ENCODE data around the gene TFPI.
"Not testable (repeated sequence)": the region's sequence is repeated elsewhere in the genome, so short reads cannot be mapped to it uniquely, and the experiment has no call there.

TFPI gene

DNA sequence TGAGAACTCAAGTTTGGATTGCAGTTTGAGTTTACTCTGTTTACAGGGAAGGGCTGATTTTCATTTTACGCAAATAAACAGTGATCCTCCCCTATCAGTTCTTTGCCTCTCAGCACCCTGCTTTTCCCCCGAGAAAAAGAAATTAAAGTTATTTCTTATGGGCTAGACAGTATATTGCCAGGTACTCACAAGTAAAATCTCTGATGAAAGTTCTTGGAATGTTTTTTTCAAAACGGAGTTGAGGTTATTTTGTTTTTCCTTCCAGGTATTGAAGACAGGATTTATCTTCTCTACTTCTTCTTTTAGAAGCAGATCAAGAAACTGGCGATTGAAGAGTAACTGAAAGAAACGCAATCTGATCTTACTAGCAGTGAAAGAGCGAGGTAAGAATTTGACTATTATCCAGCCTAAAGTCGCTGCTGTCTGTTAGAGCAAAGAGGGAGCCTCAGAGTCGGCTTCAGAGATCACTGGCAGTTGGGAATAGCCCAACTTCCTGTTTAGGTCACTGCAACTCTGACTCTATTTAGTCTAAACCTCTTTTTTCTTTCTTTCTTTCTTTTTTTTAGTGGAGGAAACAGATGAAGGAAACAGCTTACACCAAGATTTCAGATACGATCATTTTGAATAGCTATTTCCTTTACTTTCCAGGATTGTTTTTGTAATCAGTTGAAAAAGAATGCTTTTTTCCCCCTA lies at the start of gene TFPI:
TSS of gene TFPI (minus strand) at position 425 of the 693 bp plus-strand sequence. CDS start 50,667 bp downstream, outside the sequence.
- DNase-seq: no peak

DNA sequence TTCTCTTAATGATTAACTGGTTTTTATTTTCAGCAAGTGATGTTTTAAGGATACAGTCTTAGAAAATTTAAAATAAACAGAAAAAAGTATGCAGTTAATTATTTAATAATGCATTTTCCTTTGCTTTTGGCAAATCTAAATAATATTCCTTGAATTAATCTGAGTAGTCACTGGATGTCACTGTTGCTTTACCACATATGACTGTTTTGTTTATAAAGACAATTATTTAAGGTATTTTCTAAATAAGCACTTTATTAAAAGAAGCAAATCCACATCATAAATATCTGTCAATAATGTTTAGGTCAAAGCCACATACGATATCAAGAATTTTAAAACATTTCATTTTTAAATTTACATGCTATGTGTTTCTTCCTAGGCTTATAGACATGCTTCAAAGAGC lies 40.6 kb upstream of the TFPI start:
- DNase-seq: no peak

DNA sequence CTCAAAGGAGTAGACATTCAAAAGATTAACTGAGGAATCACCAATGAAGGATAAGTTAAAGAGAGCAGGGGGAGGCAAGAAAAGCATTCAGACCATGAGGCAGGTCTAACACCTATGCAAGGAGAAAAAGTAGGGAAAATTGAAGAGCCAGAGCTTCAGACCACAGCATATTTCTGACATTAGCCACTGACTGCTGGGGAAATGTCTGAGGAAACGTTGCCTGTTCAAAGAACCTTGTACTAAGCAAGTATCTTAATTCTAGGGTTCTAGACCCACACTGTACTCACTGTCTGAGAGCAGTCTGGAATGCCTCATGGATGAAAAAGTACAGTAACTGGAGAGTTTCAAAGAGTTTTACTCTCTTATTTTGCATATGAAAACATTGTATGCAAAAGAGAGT lies 39.5 kb upstream of the TFPI start:
- no peak for DNase-seq

DNA sequence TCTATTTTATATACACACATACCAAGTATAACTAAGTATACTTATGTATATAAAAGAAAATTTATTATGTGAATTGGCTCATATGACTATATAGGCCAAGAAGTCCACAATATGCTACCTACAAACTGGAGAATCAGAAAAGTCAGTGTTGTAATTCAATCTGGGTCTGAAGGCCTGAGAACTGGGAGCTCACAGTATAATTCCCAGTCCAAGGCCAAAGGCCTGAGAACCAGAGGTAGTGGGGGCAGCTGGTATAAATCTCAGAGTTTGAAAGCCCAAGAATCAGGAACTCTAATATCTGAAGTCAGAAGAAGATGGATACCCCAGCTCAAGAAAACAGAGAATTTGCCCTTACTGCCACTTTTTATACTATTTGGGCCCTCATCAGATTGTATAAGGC lies 38.9 kb upstream of the TFPI start:
- DNase-seq: no peak

DNA sequence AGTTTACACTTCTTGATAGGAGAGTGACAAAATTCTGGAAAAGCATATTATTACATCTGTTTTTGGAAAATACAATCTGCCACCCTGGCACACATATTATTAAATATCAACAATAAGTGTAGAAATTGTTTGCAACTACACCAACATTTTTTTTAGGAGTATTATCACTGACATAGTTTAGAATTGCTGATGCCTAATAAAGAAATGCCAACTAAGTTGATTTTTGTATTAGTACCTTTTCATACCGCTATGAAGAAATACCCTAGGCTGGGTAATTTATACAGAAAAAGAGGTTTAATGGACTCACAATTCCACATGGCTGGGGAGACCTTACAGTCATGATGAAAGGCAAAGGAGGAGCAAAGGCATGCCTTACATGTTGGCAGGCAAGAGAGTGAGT lies 35.9 kb upstream of the TFPI start:
- DNase-seq: no peak

DNA sequence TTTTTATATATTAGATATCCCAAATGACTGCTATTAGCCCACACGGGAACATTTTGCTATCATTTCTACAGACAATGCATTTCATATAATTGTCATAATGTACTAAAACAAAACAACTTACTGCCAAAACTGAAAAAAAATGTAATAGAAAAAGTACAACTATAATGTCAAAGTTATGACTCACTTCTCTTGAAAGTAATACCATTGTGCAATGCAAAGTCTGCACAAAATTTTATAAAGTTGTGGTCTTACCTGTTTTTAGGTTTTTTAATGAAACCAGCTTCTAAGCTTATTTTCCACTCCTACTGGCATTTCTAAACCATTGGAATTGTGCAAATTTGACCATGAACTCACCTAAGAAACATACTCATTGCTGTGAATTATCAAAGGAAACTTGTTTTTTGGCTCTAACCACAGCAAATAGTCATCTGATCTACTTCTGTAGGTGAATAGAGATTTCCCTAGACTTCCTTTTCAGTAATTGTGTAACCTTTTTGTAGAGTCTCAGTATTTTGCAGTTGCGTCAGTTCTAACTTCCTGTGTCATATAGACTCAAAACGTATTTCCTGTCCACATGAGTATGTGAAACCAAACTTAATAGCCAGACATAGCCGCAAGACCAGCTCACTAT lies 31.9 kb upstream of the TFPI start:
- DNase-seq: peak; percentile 75

DNA sequence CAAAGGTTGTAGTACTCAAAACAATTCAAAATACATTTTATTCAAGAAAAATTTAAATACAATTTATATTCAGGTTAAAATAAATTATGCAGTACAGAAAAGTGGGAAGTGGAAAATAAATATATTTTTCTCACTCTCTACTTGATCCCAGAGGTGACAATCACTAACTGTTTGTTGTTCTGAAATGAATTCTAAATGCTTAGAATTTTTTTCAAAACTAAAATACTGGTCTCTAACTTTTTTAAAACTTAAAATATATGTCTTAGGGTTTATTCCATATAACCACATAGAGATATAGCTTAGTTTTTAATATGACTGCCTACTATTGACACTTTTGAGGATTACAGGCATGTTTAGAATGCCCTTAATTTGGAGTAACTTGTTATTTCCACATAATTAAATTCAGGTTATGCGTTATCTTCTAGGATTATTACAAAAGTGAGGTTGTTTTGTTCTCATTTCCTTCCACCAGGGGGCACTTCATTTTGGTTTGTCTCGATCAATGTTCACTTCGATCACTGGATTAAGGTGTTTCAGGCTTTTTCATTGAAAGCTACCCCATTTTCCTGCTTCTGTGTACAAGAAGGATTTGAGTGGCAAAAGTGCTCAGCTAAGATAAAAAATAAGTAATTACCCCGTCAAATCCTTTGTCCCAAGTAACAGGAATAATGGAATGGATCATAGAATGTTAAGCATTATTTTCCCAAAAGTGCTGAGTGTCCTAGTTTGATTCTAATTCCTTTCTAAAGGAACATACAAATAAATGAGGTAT lies 27.1 kb upstream of the TFPI start:
- DNase-seq: peak; percentile 57

DNA sequence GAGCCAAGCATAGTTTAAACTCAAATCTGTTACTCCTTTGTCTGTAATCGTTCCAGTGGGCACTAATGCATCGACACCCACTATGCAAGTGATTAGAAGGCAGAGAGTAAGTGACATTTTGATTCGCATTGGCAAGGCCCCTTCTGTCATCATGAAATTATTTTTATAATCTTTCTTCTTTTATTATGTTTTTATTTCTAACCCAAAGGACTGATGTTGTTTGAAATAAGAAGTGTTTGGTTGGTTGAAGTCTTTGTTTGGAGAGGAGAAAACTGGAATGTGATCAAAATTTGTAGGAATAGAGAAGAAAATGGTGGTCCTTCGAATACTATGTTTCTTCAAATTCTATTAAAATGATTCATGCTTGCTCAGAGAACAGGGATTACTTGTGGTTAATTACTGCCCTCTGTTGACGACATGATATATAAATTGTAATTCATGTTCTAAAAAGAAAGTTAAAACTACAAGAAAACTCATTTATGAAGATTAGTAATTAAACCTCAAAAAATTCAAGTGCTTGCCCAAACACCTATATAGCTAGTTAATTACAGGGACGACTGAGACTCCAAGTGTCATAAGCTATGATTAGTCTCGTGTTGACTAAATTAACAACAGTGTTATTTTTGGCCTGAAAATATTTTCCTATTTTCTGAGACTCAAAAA lies 26.4 kb upstream of the TFPI start:
- peak; percentile 35 for DNase-seq

DNA sequence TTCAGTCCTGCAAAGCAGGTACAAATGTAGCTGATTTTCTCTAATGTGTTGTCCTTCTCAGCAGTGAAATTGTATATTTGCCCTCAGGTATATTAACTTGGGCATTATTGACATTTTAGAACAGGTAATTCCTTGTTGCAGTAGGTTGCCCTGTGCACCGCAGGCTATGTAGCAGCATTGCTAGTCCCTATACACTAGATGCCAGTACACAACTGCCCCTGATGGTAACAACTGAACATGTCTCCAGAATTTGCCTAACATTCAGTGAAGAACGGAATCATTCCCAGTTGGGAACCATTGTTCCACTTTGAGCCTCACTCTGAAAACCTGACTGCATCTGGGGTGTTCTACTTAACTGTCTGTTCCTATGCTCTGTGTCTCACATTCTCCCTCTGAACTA lies 23.1 kb upstream of the TFPI start:
- DNase-seq: no peak

DNA sequence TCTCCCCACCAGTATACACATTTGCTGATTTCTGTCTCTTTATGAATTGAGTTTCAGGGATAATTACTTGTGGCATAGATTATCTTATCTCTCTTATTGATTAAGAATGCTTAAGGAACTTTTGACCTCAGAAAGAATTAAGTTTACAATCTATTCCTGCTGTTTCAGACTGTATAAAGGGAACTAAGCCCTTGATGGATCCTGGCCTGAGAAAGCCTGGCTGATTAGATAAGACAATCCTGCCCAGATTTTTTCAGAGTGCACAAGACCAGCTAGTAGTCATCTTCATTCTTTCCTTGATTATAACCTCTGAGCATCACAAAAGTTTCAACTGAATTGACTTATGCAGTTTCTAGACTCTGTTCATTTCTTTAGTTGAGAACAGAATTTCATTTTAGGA lies 22.7 kb upstream of the TFPI start:
- DNase-seq: no peak

DNA sequence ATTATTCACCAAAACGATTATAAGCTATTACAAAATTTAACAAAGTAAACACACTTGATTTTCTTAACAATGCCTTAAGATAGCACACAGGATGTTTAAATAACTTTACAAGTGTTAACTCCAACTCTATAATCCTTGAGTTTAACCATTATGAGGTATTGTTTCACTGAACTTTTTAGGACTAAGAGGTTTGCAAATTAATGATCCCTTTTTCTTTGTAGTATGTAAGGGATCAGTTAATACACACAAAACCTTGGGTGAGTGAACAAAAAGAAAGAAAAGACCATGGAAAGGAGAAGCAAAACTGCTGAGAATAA lies 21.5 kb upstream of the TFPI start:
- DNase-seq: no peak

DNA sequence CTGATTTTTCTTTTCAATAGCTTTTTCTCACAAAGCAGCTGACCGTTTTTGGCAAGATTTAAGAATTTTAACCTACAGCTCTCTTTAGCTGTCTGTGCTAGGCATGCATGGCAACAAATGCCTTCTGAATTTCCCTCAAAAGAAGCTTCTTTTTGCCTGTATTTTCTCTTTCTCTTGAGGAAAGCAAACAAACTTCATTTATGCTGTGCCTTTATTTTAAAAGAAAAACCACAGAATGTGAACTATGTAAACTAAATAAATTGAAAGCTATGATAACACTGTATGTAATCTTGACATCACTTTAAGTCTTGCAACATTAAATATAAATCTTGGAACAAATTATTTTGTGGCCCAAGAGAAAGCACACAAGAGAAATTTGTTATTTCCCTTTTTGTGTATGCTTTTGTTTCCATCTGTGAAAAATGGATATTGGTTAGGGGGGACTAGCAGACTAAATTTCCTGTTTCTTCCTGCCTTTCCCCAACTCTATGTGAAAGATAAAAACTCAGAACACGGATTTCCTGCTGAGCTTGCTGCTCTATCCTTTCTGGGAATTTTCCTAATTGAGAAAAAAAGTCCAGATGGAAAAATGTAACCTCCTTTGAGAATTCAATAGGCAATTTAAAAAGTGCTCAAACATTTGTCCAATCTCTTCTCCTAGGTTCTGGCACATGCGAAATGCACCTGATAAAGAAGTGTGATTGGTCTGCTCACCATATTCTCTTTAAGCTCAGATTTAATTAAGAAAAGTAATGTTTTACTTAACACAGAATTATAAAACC lies 20.9 kb upstream of the TFPI start:
- DNase-seq: no peak

DNA sequence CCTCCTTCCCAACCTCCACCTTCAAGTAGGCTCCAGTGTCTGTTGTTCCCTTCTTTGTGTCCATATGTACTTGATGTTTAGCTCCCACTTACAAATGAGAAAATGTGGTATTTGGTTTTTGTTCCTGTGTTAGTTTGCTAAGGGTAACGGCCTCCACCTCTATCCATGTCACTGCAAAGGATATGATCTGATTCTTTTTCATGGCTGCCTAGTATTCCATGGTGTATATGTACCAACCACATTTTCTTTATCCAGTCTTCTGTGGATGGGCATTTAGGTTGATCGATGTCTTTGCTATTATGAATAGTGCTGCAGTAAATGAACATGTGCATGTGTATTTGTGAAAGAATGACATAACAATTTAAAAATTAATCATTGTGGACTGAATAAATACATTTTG lies 19.5 kb upstream of the TFPI start:
- DNase-seq: no peak

DNA sequence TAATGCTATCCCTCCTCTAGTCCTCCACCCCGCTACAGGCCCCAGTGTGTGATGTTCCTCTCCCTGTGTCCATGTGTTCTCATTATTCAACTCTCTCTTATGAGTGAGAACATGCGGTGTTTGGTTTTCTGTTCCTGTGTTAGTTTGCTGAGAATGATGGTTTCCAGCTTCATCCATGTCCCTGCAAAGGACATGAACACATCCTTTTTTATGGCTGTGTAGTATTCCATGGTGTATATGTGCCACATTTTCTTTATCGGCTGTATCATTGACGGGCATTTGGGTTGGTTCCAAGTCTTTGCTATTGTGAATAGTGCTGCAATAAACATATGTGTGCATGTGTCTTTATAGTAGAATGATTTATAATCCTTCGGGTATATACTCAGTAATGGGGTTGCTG lies 17.8 kb upstream of the TFPI start:
- not testable (repeated sequence) for DNase-seq

DNA sequence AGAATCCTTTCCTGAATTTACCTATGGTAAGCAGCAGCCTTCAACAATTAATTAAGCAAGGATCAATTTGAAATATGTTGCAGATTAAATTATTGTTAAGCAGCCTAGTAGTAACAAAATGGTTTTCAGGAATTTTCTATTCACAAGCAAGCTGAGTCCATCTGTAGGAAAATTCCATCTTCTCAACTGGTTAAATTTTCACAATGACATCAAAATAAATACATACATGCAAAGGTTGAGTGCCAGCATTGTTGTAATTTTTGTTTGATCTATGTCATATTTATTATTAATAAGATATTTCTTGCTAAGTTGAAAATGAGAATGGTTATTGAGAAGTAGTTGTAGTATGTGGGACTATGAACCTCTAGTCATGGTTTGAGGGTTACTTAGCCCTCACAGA lies 15.3 kb upstream of the TFPI start:
- no peak for DNase-seq

DNA sequence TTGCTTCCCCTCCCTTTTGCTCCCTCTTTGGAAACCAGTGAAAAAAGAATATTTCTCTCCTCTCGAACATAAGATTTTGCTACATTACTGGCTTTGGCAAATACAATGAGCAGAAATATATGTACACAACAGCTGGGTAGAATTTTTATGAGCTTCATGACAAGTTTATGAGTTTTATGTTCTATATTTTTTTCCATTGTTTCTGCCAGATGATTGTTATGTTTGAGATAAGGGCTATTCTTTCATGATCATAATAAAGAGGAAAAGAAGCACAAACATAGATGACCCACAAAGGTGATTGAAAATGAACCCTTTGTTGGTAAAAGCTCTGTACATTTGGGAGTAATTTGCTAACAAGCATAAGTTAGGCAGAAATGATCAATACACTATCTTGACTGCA lies 14.8 kb upstream of the TFPI start:
- no peak for DNase-seq

DNA sequence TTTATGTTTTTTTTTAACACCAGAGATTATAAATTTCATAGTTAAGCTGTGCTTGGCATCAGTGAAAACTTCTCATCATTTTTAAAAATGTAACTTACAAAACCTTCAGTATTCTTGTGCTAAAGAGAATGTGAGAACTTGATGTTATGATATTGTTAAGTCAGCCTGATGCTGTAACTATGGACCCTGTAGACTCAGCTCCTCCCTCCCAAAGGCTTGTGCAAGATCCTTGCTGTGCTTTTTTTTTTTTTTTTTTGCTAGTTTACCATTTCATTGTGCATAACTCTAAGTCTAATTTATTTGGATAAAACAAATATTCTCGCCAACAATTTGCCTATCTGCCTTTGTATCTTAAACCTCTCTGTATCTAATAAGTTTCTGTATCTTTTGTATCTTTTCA lies 12.9 kb upstream of the TFPI start:
- DNase-seq: no peak

DNA sequence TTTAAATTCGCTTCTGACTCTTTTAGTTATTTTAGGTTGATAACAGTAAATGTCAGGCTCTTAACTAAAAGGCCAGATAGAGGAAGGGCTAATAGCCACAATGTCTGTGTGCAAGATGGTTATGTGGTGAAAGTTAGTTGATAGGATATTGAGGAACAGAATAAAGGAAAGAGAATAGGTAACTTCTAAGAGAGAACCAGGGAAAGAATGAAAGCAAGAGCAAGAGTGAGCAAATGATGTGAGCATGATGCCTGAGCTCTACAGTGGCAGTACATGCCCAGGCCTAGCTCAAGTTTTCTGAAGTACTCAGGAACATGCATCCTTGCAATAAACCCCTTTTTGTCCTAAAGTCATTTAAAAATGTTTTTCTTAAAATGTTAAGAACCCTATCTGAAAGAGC lies 12.5 kb upstream of the TFPI start:
- DNase-seq: no peak

DNA sequence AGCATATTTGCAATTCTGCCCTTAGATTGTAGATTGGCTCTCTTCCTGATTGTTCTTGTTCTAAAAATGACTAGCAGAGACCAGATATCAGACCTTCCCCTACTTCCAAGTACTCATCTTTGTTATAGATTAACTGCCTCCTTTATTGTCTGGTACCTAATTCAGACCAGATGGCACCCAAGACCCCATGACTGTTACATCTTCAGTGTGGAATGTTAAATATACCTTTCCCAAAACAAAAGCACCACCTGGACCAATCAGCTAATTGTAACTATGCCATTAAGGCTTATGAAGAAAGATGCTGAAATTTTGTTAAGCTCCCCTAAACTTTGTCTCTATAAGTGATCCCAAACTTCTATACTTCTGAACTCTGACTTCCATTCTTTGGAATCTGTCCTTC lies 12.0 kb upstream of the TFPI start:
- DNase-seq: no peak

DNA sequence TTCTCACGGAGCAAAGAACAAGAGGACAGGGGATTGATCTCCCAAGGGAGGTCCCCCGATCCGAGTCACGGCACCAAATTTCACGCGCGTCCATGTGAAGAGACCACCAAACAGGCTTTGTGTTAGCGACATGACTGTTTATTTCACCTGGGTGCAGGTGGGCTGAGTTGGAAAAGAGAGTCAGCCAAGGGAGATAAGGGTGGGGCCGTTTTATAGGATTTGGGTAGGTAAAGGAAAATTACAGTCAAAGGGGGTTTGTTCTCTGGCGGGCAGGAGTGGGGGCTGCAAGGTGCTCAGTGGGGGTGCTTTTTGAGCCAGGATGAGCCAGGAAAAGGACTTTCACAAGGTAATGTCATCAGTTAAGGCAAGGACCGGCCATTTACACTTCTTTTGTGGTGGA lies 11.4 kb upstream of the TFPI start:
- DNase-seq: not testable (repeated sequence)

DNA sequence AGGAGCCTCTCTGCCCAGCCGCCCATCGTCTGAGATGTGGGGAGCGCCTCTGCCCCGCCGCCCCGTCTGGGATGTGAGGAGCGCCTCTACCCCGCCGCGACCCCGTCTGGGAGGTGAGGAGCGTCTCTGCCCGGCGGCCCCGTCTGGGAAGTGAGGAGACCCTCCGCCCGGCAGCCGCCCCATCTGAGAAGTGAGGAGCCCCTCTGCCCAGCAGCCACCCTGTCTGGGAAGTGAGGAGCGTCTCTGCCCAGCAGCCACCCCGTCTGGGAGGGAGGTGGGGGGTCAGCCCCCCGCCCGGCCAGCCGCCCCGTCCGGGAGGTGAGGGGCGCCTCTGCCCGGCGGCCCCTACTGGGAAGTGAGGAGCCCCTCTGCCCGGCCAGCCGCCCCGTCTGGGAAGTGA lies 2.3 kb upstream of the TFPI start:
- DNase-seq: not testable (repeated sequence)

DNA sequence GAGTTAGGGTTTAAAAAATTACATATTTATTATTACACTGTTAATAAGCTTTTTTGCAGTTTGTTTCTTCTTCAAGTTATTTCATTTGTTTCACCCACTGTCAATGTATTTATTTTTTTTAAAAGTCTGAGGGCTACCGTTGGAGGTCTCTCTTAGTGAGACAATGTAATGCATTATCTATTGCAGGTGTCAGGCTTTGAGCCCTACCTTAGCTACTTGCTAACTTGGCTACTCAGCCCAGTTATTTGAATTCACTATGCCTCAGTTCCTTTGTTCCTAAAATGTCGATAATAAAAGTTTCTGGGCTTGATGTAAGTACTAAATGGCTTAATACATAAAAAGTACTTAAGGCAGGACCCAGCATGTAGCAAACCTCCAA lies 458 bp upstream of the TFPI start:
- DNase-seq: no peak
